Prostate gland (tissue), 2 donors: ENCODE results near the gene EHBP1L1. TPM values are rescaled to one million over a fixed set of nuclear protein-coding genes. Genes with fewer than 3 reads are reported as not detected.

Source experiments
- DNase-seq: peaks from one replicate; pipeline ENCODE4 v3.0.0-alpha.2; 2019; ENCODE audit warnings: low spot score
- H3K27ac ChIP-seq, 2 donors: fragments of 200-600 bp; sonication (generic); 2 replicates each; pipeline ENCODE4 v1.5.1; 2017 to 2019
- H3K27me3 ChIP-seq: fragments of 200-600 bp; sonication (generic); replicated peaks from 2 replicates; pipeline ENCODE4 v1.5.1; 2019; ENCODE audit not compliant: insufficient read depth
- H3K36me3 ChIP-seq, 2 donors: fragments of 200-600 bp; sonication (generic); 1 replicate in 1 of 2; 2 replicates in 1 of 2; pipeline versions ENCODE4 v1.5.1 to v1.8.1; 2017 to 2019
- H3K4me1 ChIP-seq: fragments of 200-600 bp; sonication (generic); replicated peaks from 2 replicates; pipeline ENCODE4 v1.5.1; 2019
- H3K4me3 ChIP-seq, 2 donors: fragments of 200-600 bp; sonication (generic); 2 replicates each; pipeline ENCODE4 v1.5.1; 2017 to 2019
- H3K9me3 ChIP-seq: fragments of 200-600 bp; sonication (generic); 2 replicates; pipeline ENCODE4 v1.5.1; 2017
- POLR2A ChIP-seq: fragments of 450-650 bp; IDR thresholded peaks from one replicate; pipeline ENCODE4 v1.6.1; 2016; ENCODE audit warnings: antibody characterized with exemption, mild to moderate bottlenecking
- POLR2AphosphoS5 ChIP-seq: sonication (generic); formaldehyde crosslinking; IDR thresholded peaks from one replicate; pipeline ENCODE4 v1.6.1; 2017; ENCODE audit warnings: antibody characterized with exemption
- WGBS: methylation state at CpG from one replicate; pipeline ENCODE4 v1.1.5; 2018; 5-methylcytosine and 5-hydroxymethylcytosine counted together
- intact Hi-C: fragments of 100-400 bp; cut with DNase I; formaldehyde crosslinking; loops from one replicate; pipeline ENCODE4 v1.14.2; 2022
- total RNA-seq, 2 donors: library from RNA; depleted of rRNA; stranded (reverse); fragments of >200 nt; gene quantifications; one replicate each; pipeline ENCODE4 v1.1.0, GENCODE V29; 2016
- TF ChIP-seq, protein P1 (sequence below), 4 experiments: fragments of 200-600 bp in 2 of 4; fragments of 450-650 bp in 2 of 4; sonication (generic) in 2 of 4; IDR thresholded peaks; 1 replicate in 3 of 4; 2 replicates in 1 of 4; pipeline ENCODE4 v1.5.1; 2016 to 2019; ENCODE audit warnings: antibody characterized with exemption in 4 of 4, mild to moderate bottlenecking in 2 of 4, moderate library complexity in 2 of 4

Gene EHBP1L1
- total RNA-seq, 2 donors from 2014 or later, result 68.2 to 98.7 TPM

- Histone ChIP-seq H3K4me1 (no peaks in the 10 kb centered on the region), H3K27ac (no peak overlapping the region), H3K9me3 (no peaks in the 10 kb centered on the region), H3K4me3 (no peak overlapping the region), H3K27me3 (no peaks in the 10 kb centered on the region), H3K36me3 (peaks cover 2 to 16% of the 10 kb centered on the region in 2 donors)
- TF ChIP-seq POLR2AphosphoS5 (no peak), POLR2A (no peak)
- TF ChIP-seq, protein P1, sequence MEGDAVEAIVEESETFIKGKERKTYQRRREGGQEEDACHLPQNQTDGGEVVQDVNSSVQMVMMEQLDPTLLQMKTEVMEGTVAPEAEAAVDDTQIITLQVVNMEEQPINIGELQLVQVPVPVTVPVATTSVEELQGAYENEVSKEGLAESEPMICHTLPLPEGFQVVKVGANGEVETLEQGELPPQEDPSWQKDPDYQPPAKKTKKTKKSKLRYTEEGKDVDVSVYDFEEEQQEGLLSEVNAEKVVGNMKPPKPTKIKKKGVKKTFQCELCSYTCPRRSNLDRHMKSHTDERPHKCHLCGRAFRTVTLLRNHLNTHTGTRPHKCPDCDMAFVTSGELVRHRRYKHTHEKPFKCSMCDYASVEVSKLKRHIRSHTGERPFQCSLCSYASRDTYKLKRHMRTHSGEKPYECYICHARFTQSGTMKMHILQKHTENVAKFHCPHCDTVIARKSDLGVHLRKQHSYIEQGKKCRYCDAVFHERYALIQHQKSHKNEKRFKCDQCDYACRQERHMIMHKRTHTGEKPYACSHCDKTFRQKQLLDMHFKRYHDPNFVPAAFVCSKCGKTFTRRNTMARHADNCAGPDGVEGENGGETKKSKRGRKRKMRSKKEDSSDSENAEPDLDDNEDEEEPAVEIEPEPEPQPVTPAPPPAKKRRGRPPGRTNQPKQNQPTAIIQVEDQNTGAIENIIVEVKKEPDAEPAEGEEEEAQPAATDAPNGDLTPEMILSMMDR (IDR thresholded peaks at IDR 0.05), result no peak
- no peak for DNase-seq
- intact Hi-C loops, result no loop called here
- WGBS, result 87% methylated on average over 3 of the region's 3 CpGs
Measured at GRCh38 chr11:65595131-65595530, 19.3 kb downstream of the EHBP1L1 start.

DNA sequence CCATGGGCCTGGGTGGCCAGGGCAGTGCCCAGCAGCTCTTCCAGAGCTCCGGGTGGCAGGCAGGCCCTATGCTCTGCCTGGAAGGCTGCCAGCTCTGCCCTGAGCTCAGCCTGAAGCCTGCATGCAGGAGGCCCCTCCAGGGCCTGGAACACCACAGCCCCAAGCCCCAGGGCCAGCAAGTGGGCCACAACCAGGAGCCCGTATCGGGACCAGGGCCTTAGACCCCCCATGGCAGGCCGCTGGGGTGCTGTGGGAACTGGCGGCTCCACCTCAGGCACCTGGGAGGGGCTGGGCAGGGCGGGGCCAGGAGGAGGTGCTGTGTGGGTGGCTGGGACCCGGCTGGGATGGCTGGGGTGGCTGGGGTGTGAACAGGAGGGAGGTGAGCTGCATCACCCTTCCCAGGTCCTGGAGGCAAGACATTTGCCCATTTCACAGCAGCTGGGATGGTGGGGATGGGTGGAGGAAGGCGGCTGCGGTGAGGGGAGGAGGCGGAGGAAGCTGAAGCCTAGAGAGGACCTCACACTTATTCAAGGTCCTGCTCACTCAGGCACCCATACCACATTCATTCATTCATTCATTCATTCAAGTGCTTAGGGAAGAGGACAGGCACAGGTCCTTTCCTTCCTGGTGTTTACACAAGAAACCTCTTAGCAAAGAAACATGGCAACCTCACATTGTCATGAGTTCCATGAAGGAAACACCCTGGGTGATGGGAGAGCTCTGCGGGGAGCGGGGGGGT, 19.9 kb downstream of the EHBP1L1 start, which contains the start of gene KCNK7:
KCNK7 (minus strand) TSS at position 258 of the 739 bp plus-strand sequence; CDS start at position 230, 28 bp downstream.
- no peaks in the 10 kb centered on the region for H3K4me1 ChIP-seq
- peaks cover 2 to 13% of the 10 kb centered on the region in 2 donors for H3K36me3 ChIP-seq
- WGBS, result 65% methylated on average over 12 of the region's 12 CpGs
- H3K4me3 ChIP-seq, result no peak within 1 kb of the TSS
- DNase-seq, result no peak
- no peaks in the 10 kb centered on the region for H3K9me3 ChIP-seq
- no peaks in the 10 kb centered on the region for H3K27me3 ChIP-seq
- intact Hi-C loops, result no loop called here
- TF ChIP-seq, protein P1 (IDR thresholded peaks at IDR 0.05), result no peak
- TF ChIP-seq POLR2A (no peak), POLR2AphosphoS5 (no peak)
- H3K27ac ChIP-seq, result no peak within 1 kb of the TSS

DNA sequence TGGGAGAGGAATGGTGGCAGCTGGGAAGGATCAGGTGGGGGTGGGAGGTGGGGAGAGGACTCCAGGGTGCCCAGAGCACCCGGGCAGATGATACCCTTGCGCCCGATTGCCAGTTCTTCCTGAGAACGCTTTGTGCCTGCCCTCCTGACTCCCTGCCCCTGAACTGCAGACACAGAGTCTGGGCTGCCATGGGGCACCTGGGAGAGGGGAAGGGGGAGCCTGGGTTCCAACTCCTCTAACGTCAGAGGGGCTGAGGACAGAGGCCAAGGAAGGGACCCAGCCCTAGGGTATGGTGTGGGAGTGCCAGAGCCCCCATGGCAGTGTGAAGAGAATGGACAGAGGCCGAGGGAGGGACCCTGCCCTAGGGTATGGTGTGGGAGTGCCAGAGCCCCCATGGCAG, 20.7 kb downstream of the EHBP1L1 start:
- DNase-seq, result no peak
- TF ChIP-seq POLR2AphosphoS5 (no peak), POLR2A (no peak)
- TF ChIP-seq, protein P1 (IDR thresholded peaks at IDR 0.05), result no peak

GRCh38 chr11:65598258-65598699, 22.4 kb downstream of the EHBP1L1 start:
- 95% methylated on average over 16 of the region's 16 CpGs for WGBS
- DNase-seq, result no peak
- H3K36me3 ChIP-seq, result peaks cover 2 to 16% of the 10 kb centered on the region in 2 donors
- H3K4me1 ChIP-seq, result no peaks in the 10 kb centered on the region
- no peaks in the 10 kb centered on the region for H3K9me3 ChIP-seq
- H3K27ac ChIP-seq, result no peak overlapping the region
- no peak overlapping the region for H3K4me3 ChIP-seq
- no peaks in the 10 kb centered on the region for H3K27me3 ChIP-seq
- TF ChIP-seq POLR2A, result no peak
- TF ChIP-seq POLR2AphosphoS5, result no peak
- intact Hi-C loops, result no loop called here

More for the DNA sequence above, 20.7 kb downstream of the EHBP1L1 start:
- H3K9me3 ChIP-seq, result no peaks in the 10 kb centered on the region
- no peak overlapping the region for H3K4me3 ChIP-seq
- no peak overlapping the region for H3K27ac ChIP-seq
- no peaks in the 10 kb centered on the region for H3K4me1 ChIP-seq
- peaks cover 2 to 13% of the 10 kb centered on the region in 2 donors for H3K36me3 ChIP-seq
- intact Hi-C loops, result no loop called here
- WGBS, result 69% methylated on average over 6 of the region's 6 CpGs
- H3K27me3 ChIP-seq, result no peaks in the 10 kb centered on the region

DNA sequence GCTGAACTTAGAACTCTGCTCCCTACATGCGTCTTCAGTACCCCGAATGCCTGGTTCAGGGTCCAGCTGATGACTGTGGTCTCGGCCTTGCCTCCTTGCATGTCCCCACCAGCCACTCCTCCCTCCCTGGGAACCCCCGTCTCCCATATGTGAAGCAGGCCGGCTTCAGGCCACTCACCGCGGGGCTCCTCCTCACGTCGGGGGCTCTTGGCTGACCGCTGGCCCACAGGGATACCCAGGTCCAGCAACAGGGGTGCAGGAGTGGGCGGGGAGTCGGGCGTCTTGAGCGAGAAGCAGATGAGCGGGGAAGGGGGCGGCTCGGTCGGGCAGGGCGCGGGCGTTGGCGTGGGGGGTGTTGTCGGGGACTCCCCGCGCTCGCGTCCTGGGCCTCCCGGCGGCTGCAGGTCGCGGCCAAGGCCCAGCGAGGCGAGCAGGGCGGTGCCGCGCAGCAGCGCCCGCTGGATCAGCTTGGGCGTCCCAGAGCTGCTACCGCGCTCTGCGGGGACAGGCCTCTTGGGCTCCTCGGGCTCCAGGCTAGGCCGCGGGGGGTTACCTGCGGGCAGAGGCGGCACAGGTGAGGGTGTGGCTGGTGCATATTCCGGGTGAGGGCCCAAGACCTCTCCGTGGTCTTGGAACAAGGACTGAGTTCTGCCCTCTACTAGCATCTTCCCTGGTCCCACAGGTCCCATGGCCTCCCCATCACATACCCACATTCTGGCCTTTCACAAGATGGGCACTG, 23.5 kb downstream of the EHBP1L1 start:
- Histone ChIP-seq H3K4me3 (no peak overlapping the region), H3K36me3 (peaks cover 2 to 24% of the 10 kb centered on the region in 2 donors), H3K27ac (no peak overlapping the region), H3K9me3 (no peaks in the 10 kb centered on the region), H3K4me1 (no peaks in the 10 kb centered on the region), H3K27me3 (no peaks in the 10 kb centered on the region)
- TF ChIP-seq POLR2A (no peak), POLR2AphosphoS5 (no peak)
- TF ChIP-seq, protein P1 (IDR thresholded peaks at IDR 0.05), result no peak
- intact Hi-C loops, result no loop called here
- DNase-seq, result no peak
- WGBS, result 88% methylated on average over 49 of the region's 49 CpGs
